ENCODE measurements around the gene NUP98.

Gene NUP98

DNA sequence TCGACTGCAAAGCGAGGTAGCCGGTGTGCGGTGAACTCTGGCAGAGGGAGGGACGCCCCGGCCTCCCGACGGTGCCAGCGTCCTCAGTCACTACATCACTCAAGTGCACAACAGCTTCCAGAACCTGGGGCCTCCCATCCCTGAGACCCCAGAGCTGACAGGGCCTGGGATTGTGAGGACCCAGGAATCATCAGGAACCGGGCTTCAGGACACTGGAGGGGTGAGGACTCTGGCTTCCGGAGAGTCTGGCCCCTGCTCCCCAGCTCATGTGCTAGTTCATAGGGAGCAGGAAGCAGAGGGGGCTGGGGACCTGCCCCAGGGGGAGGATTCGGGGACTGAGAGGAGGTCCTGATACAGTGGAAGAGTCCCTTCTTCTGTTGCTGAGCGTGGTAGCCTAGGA is 160.2 kb downstream of the NUP98 start:
- no peak for DNase-seq (ENCODE audit: extremely low spot score)
- TF ChIP-seq ARNT (IDR thresholded peaks at IDR 0.05) = no peak
- TF ChIP-seq L3MBTL2 (conservative IDR thresholded peaks at IDR 0.05) = no peak
- no peak for TF ChIP-seq FOXA1 (IDR thresholded peaks at IDR 0.05)
- no peak for TF ChIP-seq TARDBP (IDR thresholded peaks at IDR 0.05)
- no peak for TF ChIP-seq BHLHE40 (IDR thresholded peaks at IDR 0.05; ENCODE audit: borderline replicate concordance)
- no peak for TF ChIP-seq ELF4 (IDR thresholded peaks at IDR 0.05)
- ChIA-PET POLR2A (no interaction called here), CTCF (no interaction called here)

DNA sequence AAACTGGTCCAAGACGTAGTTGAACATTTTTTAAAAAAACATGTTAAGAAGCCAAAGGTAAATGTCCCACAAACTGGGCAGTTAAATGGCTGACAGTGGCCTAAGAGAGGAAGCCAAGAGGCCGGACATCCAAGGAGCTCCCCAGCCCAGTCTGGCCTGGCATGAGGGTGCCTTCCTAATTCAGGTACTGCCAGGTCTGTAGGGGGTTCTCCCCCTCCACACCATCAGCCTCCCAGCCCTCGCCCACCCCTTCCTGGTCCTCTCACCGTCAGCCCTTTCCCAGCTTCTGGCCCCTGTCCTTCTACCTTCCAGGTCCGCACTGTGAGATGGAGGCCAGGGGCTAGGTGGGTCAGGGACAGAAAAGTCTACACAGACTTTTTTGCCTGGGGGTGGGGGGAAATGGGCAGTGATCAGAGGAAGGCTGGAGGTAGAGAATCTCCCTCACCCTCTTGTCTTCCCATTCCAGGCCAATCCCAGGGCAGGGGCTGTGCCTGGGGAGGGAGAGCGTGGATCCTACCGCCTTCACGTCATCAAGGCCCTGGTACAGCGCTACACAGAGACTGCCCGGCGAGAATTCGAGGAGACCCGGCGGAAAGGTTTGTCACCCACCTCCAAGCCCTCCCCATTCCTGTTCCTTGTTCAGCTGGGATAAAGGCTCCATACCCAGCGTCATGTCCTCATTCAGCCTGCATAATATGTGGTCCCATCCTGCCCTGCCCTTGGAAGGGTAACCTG is 161.5 kb downstream of the NUP98 start:
- CTCF ChIA-PET = no interaction called here
- no peak for DNase-seq (ENCODE audit: extremely low spot score)
- POLR2A ChIA-PET = no interaction called here
- TF ChIP-seq SP1 (IDR thresholded peaks at IDR 0.05) (no peak), L3MBTL2 (conservative IDR thresholded peaks at IDR 0.05) (no peak), HDGF (IDR thresholded peaks at IDR 0.05; ENCODE audit: borderline replicate concordance) (no peak), BHLHE40 (IDR thresholded peaks at IDR 0.05; ENCODE audit: borderline replicate concordance) (no peak), LEF1 (IDR thresholded peaks at IDR 0.05; ENCODE audit: borderline replicate concordance) (no peak), ELF4 (IDR thresholded peaks at IDR 0.05) (no peak), FOXA1 (IDR thresholded peaks at IDR 0.05) (no peak), FOXM1 (IDR thresholded peaks at IDR 0.05; ENCODE audit: borderline replicate concordance) (no peak), CTBP1 (IDR thresholded peaks at IDR 0.05; ENCODE audit: borderline replicate concordance) (no peak), FOXK2 (IDR thresholded peaks at IDR 0.05) (no peak), ARNT (IDR thresholded peaks at IDR 0.05) (no peak), NFRKB (IDR thresholded peaks at IDR 0.05) (no peak), TARDBP (IDR thresholded peaks at IDR 0.05) (no peak), ZNF384 (IDR thresholded peaks at IDR 0.05) (no peak)
- TF ChIP-seq, protein P1, sequence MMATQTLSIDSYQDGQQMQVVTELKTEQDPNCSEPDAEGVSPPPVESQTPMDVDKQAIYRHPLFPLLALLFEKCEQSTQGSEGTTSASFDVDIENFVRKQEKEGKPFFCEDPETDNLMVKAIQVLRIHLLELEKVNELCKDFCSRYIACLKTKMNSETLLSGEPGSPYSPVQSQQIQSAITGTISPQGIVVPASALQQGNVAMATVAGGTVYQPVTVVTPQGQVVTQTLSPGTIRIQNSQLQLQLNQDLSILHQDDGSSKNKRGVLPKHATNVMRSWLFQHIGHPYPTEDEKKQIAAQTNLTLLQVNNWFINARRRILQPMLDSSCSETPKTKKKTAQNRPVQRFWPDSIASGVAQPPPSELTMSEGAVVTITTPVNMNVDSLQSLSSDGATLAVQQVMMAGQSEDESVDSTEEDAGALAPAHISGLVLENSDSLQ (IDR thresholded peaks at IDR 0.05) = no peak

DNA sequence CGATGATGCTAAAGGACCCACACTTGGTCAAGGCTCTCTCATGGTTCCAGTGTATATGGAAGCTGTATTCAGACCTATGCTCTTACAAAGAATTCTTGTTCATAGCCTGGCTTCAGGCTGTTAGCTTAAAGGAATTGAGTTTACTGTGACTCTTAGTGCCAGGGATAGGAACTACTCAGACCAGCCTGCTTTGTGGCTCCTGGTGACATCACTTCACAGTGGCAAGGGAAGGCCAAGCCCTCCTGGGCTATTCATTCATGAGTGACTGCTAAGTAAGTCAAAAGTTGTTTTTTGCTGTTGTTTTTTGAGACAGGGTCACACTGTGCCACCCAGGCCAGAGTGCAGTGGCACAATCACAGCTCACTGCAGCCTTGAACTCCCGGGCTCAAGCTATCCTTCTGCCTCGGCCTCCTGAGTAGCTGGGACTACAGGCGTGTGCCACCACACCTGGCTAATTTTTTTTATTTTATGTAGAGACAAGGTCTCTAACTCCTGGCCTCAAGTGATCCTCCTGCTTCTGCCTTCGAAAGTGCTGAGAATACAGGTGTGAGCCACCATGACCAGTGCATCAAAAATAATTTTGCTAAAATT is 165.2 kb downstream of the NUP98 start:
- ChIA-PET CTCF (no interaction called here), POLR2A (no interaction called here)
- no peak for DNase-seq (ENCODE audit: extremely low spot score)
- TF ChIP-seq FOXA1 (IDR thresholded peaks at IDR 0.05) (no peak), HDGF (IDR thresholded peaks at IDR 0.05; ENCODE audit: borderline replicate concordance) (no peak), NFRKB (IDR thresholded peaks at IDR 0.05) (no peak), ELF4 (IDR thresholded peaks at IDR 0.05) (no peak), LEF1 (IDR thresholded peaks at IDR 0.05; ENCODE audit: borderline replicate concordance) (no peak), SUZ12 (IDR thresholded peaks at IDR 0.05) (no peak), CTBP1 (IDR thresholded peaks at IDR 0.05; ENCODE audit: borderline replicate concordance) (no peak), FOXK2 (IDR thresholded peaks at IDR 0.05) (no peak), ZNF384 (IDR thresholded peaks at IDR 0.05) (no peak), TARDBP (IDR thresholded peaks at IDR 0.05) (no peak)
- TF ChIP-seq, protein P1 (IDR thresholded peaks at IDR 0.05) = no peak

DNA sequence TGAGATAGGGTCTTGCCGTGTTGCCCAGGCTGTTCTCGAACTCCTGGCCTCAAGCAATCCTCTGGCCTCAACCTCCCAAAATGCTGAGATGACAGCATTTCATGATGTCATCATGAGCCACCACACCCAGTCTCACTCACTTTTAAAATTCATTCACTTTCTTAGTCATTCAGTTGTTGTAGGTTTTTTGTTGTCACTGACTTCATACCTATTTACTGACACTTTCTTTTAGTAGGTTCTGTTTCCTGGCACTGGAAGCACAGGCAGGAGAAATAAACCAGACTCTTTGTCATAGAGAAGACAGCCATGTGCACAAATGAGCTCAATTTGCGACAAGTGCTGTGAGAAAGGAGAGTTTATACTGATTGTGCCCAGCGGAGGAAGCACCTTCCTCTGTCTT is 166.0 kb downstream of the NUP98 start:
- no peak for TF ChIP-seq SUZ12 (IDR thresholded peaks at IDR 0.05)
- TF ChIP-seq, protein P1 (IDR thresholded peaks at IDR 0.05) = no peak
- CTCF ChIA-PET = no interaction called here
- POLR2A ChIA-PET = no interaction called here
- DNase-seq (ENCODE audit: extremely low spot score) = no peak

DNA sequence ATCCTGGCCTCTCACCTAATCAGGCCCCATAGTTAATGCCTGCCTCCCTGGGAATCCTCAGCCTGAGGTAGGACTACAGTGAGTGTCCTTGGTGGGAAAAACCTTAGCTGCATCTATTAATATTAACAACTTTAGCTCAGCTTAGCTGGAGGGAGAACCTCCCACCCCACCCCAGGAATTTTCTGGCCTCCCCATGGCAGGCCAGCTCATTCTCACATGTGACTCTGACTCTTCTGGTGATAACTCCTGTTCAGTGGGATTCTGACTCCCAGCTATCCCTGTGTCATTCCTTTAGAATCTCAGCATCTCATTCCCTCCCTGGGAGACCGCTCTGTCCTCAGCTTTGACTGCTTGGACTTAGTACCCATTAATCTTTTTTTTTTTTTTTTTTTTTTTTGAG is 170.1 kb downstream of the NUP98 start:
- ChIA-PET POLR2A (no interaction called here), CTCF (no interaction called here)
- no peak for DNase-seq (ENCODE audit: extremely low spot score)
- no peak for TF ChIP-seq FOXA1 (IDR thresholded peaks at IDR 0.05)
- TF ChIP-seq SP1 (IDR thresholded peaks at IDR 0.05) = no peak
- no peak for TF ChIP-seq LEF1 (IDR thresholded peaks at IDR 0.05; ENCODE audit: borderline replicate concordance)
- TF ChIP-seq CTBP1 (IDR thresholded peaks at IDR 0.05; ENCODE audit: borderline replicate concordance) = no peak

DNA sequence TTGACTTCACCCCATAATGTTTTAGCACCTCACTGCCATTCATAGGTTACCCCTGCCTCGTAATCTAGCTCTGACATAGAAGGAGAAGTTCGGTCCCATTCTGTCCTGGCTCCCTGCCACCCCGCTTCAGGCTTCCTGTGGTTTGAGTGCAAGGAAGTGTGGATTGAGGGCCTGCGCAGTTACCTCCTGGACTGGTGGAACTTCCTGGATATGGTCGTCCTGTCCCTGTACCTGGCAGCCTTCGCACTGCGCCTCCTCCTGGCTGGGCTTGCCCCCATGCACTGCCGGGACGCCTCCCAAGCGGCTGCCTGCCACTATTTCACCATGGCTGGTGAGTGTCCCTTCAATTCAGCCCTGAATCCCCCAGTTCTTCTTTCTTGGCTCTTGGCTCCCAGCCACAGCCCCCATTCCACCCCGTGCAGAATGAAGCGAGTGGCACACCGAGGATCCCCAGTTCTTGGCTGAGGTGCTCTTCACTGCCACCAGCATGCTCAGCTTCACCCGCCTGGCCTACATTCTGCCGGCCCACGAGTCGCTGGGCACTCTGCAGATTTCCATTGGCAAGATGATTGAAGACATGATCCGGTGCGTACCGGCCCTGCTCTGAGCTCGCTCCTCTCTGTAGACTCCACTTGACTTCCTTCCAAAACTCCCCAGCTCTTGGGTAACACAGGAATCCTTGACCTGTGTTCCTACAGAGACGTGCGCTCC is 170.9 kb downstream of the NUP98 start:
- TF ChIP-seq FOXK2 (IDR thresholded peaks at IDR 0.05) (no peak), SP1 (IDR thresholded peaks at IDR 0.05) (no peak), SUZ12 (IDR thresholded peaks at IDR 0.05) (no peak), ELF4 (IDR thresholded peaks at IDR 0.05) (no peak), FOXM1 (IDR thresholded peaks at IDR 0.05; ENCODE audit: borderline replicate concordance) (no peak)
- POLR2A ChIA-PET = no interaction called here
- CTCF ChIA-PET = no interaction called here
- no peak for DNase-seq (ENCODE audit: extremely low spot score)

Data from HEK293T (cell line).